IPS-18c (cell line): ENCODE measurements around the gene LRMDA.

ENCODE experiments used
- H3K4me3 ChIP-seq: 2 replicates; pipeline ENCODE4 v1.7.0; 2013; ENCODE audit warnings: low read depth, mild to moderate bottlenecking, low read length, moderate library complexity; ENCODE audit not compliant: insufficient read depth
- H3K9me3 ChIP-seq: one replicate; pipeline ENCODE4 v1.6.1; 2013; ENCODE audit warnings: mild to moderate bottlenecking, low read length, moderate library complexity; ENCODE audit not compliant: control insufficient read depth, insufficient read depth

LRMDA gene

GRCh38 chr10:75450644-75451640 is 19.5 kb downstream of the LRMDA start:
- H3K9me3 ChIP-seq: no peaks in the 10 kb centered on the region
- no peak overlapping the region for H3K4me3 ChIP-seq

DNA sequence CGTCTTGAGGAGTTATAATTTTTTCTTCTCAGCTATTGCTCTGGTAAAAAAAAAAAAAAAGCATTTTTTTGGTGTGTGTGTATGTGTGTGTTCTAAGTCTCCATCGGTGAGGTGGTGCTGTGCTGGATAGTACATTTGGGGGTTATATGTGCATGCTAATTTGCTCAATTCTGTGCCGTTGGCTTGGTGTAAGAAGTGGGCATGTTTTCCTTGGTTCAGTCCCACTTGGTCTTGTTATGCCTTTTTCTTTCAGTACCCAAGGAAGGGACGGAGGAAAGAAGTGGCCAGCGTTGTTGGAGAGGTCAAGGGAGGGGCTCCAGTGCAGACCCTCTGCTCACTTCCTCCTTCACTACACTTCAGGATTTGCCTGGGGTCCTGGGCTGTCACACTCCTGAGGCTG is 20.4 kb downstream of the LRMDA start:
- peak overlapping the region; percentile 11; the same call in 1 of the 2 replicates for H3K4me3 ChIP-seq

DNA sequence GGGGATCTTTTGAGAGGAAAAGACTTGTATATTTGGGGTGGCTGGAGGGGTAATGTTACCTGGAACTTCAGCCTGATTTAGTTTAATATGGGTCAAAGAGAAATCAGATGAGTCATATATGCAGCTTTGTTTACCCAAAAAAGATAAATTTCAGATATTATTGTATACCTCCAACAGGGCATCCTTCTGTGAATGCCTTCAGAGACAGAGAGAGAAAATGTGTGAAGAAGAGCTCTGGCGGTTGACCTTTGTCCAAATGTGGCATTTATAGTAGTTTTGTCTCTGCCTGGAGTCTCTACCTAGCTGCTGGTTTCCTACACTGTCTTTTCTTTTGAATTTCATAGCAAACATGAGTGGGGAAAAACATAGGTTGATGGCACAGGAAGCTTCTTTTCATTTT is 21.6 kb downstream of the LRMDA start:
- no peak overlapping the region for H3K4me3 ChIP-seq
- H3K9me3 ChIP-seq: no peaks in the 10 kb centered on the region

More for the DNA sequence above, 20.4 kb downstream of the LRMDA start:
- H3K9me3 ChIP-seq: no peaks in the 10 kb centered on the region

GRCh38 chr10:75456122-75456521 is 24.7 kb downstream of the LRMDA start:
- H3K9me3 ChIP-seq: no peaks in the 10 kb centered on the region
- no peak overlapping the region for H3K4me3 ChIP-seq

- no peaks in the 10 kb centered on the region for H3K9me3 ChIP-seq
- H3K4me3 ChIP-seq: no peak overlapping the region
Observed at GRCh38 chr10:75460059-75460458, 28.6 kb downstream of the LRMDA start.

DNA sequence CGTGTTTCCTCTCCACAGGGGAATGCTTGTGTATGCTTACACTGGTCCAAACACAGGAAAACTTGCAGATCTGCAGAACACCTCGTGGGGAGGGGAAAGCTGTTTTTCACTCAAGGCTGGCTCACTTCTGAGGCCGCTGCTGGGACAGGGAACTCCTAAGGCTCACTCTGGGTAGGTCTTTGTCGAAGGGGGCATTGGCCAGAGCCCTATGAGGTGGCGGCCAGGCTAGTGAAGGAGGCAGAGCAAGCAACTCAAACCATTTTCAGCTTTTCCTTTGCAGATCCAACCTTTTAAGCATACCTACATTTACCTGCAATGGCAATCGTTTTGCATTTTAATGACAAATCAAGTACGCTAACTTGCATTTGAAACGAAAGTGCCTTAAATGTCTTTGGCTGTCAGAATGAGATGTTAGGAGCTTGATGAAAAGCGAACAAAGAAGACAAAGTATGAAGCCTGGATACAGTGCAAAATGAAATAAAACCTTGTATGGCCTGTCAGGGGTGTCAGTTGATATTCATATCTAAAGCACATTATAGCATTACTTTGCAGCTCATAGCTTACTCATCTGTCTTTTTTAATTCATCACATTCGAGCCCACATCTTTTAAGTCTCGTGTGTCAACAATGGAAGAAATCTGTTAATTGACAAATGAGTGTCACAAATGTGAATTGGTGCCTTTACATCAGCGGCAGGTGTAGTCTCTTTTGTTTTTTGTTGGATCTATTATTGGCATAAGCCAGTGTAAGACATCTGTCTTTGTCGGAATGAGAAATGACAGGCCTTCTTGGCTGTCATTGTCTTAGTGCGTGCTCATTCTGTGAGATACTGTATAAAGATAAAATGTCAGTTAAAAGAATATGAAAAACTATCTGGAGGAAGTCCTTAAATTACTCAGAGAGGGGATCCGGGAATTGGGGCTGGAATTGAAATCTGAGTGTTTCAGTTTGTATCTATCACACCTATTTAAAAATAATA is 30.5 kb downstream of the LRMDA start:
- Histone ChIP-seq H3K9me3 (no peaks in the 10 kb centered on the region), H3K4me3 (no peak overlapping the region)

DNA sequence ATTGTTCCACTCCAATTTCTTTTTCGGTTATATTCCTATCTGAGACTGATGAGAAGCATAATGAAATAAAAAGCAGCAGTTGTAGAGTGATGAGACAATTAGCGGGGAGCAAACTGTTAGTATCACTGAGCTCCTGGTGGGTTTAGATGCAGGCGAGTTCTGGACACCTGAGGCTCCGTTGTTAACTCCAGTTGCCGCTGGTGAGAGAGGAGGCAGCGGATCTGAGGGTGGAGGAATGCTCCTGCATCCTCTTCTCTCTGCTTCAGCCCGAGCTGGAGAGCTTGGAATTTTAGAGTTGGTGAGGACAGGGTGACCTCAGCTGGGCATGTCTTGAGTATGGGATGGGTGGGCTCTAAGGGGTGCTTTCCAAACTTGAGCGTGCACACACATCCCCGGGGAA is 31.4 kb downstream of the LRMDA start:
- no peak overlapping the region for H3K4me3 ChIP-seq

GRCh38 chr10:75464478-75465449 is 33.3 kb downstream of the LRMDA start:
- H3K9me3 ChIP-seq: no peaks in the 10 kb centered on the region
- no peak overlapping the region for H3K4me3 ChIP-seq

More for the DNA sequence above, 31.4 kb downstream of the LRMDA start:
- H3K9me3 ChIP-seq: no peaks in the 10 kb centered on the region

DNA sequence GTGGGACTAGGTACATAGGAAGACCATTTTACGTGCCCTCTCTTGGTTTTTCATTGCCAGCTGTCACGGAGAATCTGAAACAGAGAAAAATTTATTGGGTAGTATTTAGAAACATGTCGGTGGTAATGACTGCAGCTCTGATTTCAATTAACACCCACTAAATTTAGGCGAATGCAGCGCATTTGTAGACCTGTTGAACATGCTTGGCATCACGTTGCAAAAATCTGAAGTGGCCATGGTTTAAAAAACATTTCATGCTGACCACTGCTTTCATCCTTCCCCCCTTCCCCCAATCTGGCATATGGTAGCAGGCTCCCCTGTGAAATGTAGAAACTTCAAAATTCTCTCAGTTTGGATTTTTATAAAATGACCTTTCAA is 34.0 kb downstream of the LRMDA start:
- no peaks in the 10 kb centered on the region for H3K9me3 ChIP-seq
- no peak overlapping the region for H3K4me3 ChIP-seq

- Histone ChIP-seq H3K9me3 (no peaks in the 10 kb centered on the region), H3K4me3 (no peak overlapping the region)
Observed at GRCh38 chr10:75466001-75466400, 34.6 kb downstream of the LRMDA start.

DNA sequence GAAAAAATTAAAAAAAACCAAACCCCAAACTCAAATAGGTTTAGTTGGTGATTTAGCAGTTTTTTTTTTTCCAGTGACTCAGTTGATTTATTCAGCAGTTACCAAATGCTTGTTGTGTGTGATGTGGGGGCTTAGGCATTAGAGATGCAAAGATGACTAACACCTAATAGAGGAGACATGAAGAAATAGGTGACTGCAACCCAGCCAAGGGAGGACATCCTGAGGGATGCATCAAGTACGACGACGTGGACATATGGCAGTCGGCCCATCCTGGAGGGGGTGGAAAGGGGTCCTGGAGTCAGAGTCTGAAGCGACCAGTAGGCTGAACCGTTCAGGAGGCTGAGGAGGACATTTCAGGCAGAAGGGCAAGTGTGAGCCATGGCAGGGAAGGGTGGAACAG is 35.5 kb downstream of the LRMDA start:
- H3K4me3 ChIP-seq: no peak overlapping the region

DNA sequence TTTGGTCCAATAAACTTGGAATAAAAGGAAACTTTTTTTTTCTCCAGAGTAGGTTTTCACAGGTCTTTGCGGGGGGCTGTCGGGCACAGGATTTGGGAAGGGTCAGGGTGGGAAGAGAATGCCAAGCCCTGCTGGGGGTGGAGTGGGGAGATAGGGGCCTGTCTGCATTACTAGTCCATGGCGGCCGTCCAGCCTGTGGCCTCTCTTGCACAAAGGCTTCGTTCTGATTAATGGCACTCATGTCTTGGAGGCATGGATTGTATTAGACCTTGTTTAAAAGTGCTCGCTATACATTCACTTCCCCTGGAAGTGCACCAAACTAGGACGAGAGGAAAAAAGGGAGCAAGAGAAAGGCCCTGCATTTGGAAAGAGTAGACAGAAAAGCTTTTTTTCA is 37.2 kb downstream of the LRMDA start:
- no peak overlapping the region for H3K4me3 ChIP-seq
- H3K9me3 ChIP-seq: no peaks in the 10 kb centered on the region

More for the DNA sequence above, 35.5 kb downstream of the LRMDA start:
- no peaks in the 10 kb centered on the region for H3K9me3 ChIP-seq

- no peak overlapping the region for H3K4me3 ChIP-seq
- no peaks in the 10 kb centered on the region for H3K9me3 ChIP-seq
Observed at GRCh38 chr10:75469006-75469616, 37.7 kb downstream of the LRMDA start.

DNA sequence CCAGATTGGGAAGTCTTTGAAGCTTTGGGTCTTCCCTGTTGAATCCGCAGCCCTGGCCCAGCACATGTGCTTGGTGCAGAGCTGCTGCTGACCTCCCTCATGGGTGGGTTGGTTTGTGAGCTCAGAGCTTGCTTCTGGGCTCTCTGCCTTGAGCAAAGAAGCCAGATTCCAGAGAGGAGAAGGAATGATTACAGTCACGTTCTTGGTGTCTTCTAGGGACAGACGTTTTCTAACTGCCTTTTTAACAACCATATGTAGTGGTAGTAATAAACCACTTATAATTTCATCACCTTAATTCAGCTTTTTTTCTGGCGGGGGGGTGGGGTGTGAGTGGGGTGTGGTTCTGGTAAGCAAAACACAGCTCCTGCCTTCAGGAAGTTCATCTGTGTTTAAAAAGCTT is 39.5 kb downstream of the LRMDA start:
- Histone ChIP-seq H3K4me3 (no peak overlapping the region), H3K9me3 (no peaks in the 10 kb centered on the region)

GRCh38 chr10:75472685-75473084 is 41.3 kb downstream of the LRMDA start:
- Histone ChIP-seq H3K9me3 (no peaks in the 10 kb centered on the region), H3K4me3 (no peak overlapping the region)

DNA sequence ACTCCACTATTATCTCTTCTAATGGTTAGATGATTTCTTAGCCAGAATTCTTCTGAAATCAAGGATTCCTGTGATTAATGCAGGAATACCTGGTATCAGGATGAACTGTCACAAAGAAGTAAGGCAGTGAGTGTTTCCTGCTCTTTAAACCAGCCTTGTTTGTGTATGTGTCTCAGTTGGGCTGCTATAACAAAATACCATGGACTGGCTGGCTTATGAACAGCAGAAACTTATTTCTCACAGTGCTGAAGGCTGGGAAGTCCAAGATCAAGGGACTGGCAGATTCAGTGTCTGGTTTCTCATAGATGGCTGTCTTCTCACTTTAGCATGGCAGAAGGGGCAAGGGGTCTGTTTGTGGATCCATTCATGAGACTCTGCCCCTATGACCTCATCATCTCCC is 42.7 kb downstream of the LRMDA start:
- H3K4me3 ChIP-seq: no peak overlapping the region
- no peaks in the 10 kb centered on the region for H3K9me3 ChIP-seq
